ENCODE data around the gene ABCG2. TPM values are rescaled to one million over a fixed set of nuclear protein-coding genes. Genes with fewer than 3 reads are reported as not detected.

ABCG2 gene
- total and polyA plus RNA-seq, 2 of the 8 experiments (the other 6 are each of a cell fraction or from before 2014, with no cell fraction given) = 2.4 to 4.6 TPM

DNA sequence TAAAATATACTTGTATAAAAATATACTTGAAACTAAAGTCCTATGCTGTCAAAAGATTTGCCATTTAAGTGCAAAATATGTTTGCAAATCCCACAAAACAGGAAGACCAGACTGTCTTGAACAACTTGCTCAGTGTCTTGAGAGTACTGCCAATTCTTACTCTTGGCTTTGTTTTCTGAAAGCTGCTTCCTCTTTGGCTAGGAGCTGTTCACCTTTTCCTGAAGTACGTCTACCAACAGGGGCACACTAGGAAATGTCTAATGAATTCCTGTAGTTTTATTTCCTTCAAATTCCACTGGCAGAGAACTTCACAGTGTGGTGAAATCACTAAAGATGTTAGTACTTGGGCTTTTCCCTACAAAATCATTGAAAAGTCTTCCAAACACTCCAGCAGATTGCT, 46.4 kb upstream of the ABCG2 start (continued):
- TF ChIP-seq TAF1 (IDR thresholded peaks at IDR 0.05; ENCODE audit: low read depth, low read length) = no peak
- TF ChIP-seq TAF7 (optimal IDR thresholded peaks at IDR 0.05; ENCODE audit: borderline replicate concordance, low read depth, low read length) = no peak
